IMR-90 (cell line): ENCODE results near the gene CCDC7. TPM values are rescaled to one million over a fixed set of nuclear protein-coding genes. Genes with fewer than 3 reads are reported as not detected.

Source experiments
- ATAC-seq: fragments of 200-7000 bp; cut with Tn5 transposase; 2 replicates; pipeline ENCODE4 v1.9.1; 2020; ENCODE audit warnings: low read depth, mild to moderate bottlenecking, moderate library complexity
- BruUV-seq: library from RNA; stranded (reverse); fragments of 400-500 nt; replicated peaks from 2 replicates; lab custom pipeline; 2021; lab: Mats Ljungman, UMichigan
- CTCF ChIA-PET: fragments of 300-600 bp; formaldehyde crosslinking; extraction: SDS; loops from one replicate; lab custom pipeline; 2021; ENCODE audit warnings: antibody characterized with exemption; lab: Yijun Ruan, JAX
- POLR2A ChIA-PET: fragments of 300-600 bp; sonication (Branson Sonifier 250); formaldehyde crosslinking; loops from one replicate; lab custom pipeline; 2022; ENCODE audit warnings: antibody characterized with exemption; ENCODE audit not compliant: unreplicated experiment; lab: Charles Lee
- DNase-seq: peaks from one replicate; pipeline ENCODE4 v3.0.0; 2013
- H2AFZ ChIP-seq: replicated peaks from 2 replicates; pipeline ENCODE3; 2013; ENCODE audit warnings: low read length, mild to moderate bottlenecking; ENCODE audit not compliant: poor library complexity
- H2AK5ac ChIP-seq: 2 replicates; pipeline ENCODE4 v1.6.1; 2013; ENCODE audit warnings: low read depth, low read length, inconsistent platforms
- H2AK9ac ChIP-seq: replicated peaks from 2 replicates; pipeline ENCODE3; 2013; ENCODE audit warnings: mild to moderate bottlenecking, low read depth, low read length, moderate library complexity; ENCODE audit not compliant: poor library complexity
- H2BK120ac ChIP-seq: 2 replicates; pipeline ENCODE4 v1.6.1; 2013; ENCODE audit warnings: low read depth, low read length, inconsistent platforms
- H2BK15ac ChIP-seq: 3 replicates; pipeline ENCODE4 v1.6.1; 2013; ENCODE audit warnings: low read depth, low read length, inconsistent platforms
- H2BK20ac ChIP-seq: 2 replicates; pipeline ENCODE4 v1.6.1; 2013; ENCODE audit warnings: low read depth, mild to moderate bottlenecking, inconsistent platforms, low read length, moderate library complexity
- H2BK5ac ChIP-seq: 2 replicates; pipeline ENCODE4 v1.6.1; 2013; ENCODE audit warnings: mild to moderate bottlenecking, low read depth, low read length, inconsistent platforms; ENCODE audit not compliant: poor library complexity, severe bottlenecking
- H3K14ac ChIP-seq: replicated peaks from 2 replicates; pipeline ENCODE4 v1.6.1; 2013; ENCODE audit warnings: low read depth, low read length, inconsistent platforms
- H3K18ac ChIP-seq: 2 replicates; pipeline ENCODE4 v1.6.1; 2013; ENCODE audit warnings: low read depth, low read length, control low read depth
- H3K23ac ChIP-seq: 2 replicates; pipeline ENCODE4 v1.6.1; 2013; ENCODE audit warnings: low read depth, low read length, inconsistent platforms
- H3K27ac ChIP-seq: 2 replicates; pipeline ENCODE4 v1.5.1; 2013; ENCODE audit warnings: mild to moderate bottlenecking, control low read depth, low read length; ENCODE audit not compliant: insufficient read depth
- H3K27me3 ChIP-seq: 2 replicates; pipeline ENCODE4 v1.6.1; 2013; ENCODE audit warnings: low read length; ENCODE audit not compliant: control insufficient read depth, insufficient read depth
- H3K36me3 ChIP-seq: 2 replicates; pipeline ENCODE4 v1.6.1; 2013; ENCODE audit warnings: low read length, mixed read lengths; ENCODE audit not compliant: control insufficient read depth, insufficient read depth
- H3K4ac ChIP-seq: 2 replicates; pipeline ENCODE4 v1.6.1; 2013; ENCODE audit warnings: low read depth, low read length, inconsistent platforms
- H3K4me1 ChIP-seq: 2 replicates; pipeline ENCODE4 v1.6.1; 2013; ENCODE audit warnings: low read length, mixed read lengths; ENCODE audit not compliant: control insufficient read depth, insufficient read depth
- H3K4me2 ChIP-seq: 2 replicates; pipeline ENCODE4 v1.6.1; 2013; ENCODE audit warnings: low read depth, mild to moderate bottlenecking, control low read depth, low read length, moderate library complexity
- H3K4me3 ChIP-seq: 2 replicates; pipeline ENCODE4 v1.5.1; 2013; ENCODE audit warnings: low read depth, mild to moderate bottlenecking, control low read depth, low read length, moderate library complexity; ENCODE audit not compliant: insufficient read depth
- H3K56ac ChIP-seq: 2 replicates; pipeline ENCODE4 v1.6.1; 2013; ENCODE audit warnings: low read length, inconsistent platforms; ENCODE audit not compliant: insufficient read depth; ENCODE audit errors: extremely low read depth
- H3K79me1 ChIP-seq, 2 experiments: 2 replicates each; pipeline ENCODE4 v1.6.1; 2013; ENCODE audit warnings: low read length in 2 of 2, inconsistent platforms in 1 of 2, low read depth in 1 of 2
- H3K9ac ChIP-seq: 2 replicates; pipeline ENCODE4 v1.6.1; 2013; ENCODE audit warnings: low read depth, low read length, control low read depth
- H3K9me1 ChIP-seq: 2 replicates; pipeline ENCODE4 v1.6.1; 2013; ENCODE audit warnings: low read length, inconsistent platforms; ENCODE audit not compliant: insufficient read depth
- H3K9me3 ChIP-seq: 2 replicates; pipeline ENCODE4 v1.6.1; 2013; ENCODE audit warnings: low read length; ENCODE audit not compliant: control insufficient read depth, insufficient read depth
- H4K20me1 ChIP-seq: 2 replicates; pipeline ENCODE4 v1.6.1; 2013; ENCODE audit warnings: low read length, inconsistent platforms; ENCODE audit not compliant: insufficient read depth
- H4K5ac ChIP-seq: 2 replicates; pipeline ENCODE4 v1.6.1; 2013; ENCODE audit warnings: mild to moderate bottlenecking, low read depth, low read length, control low read depth
- H4K8ac ChIP-seq, 2 experiments: 2 replicates each; pipeline ENCODE4 v1.6.1; 2013; ENCODE audit warnings: low read depth in 2 of 2, low read length in 2 of 2, control low read depth in 1 of 2, inconsistent platforms in 1 of 2
- H4K91ac ChIP-seq: 2 replicates; pipeline ENCODE4 v1.6.1; 2013; ENCODE audit warnings: low read depth, low read length, inconsistent platforms; ENCODE audit not compliant: insufficient read depth
- BHLHE40 ChIP-seq: fragments of 150-350 bp; IDR thresholded peaks from 2 replicates; pipeline ENCODE4 v1.6.1; 2016; ENCODE audit warnings: mild to moderate bottlenecking, low read depth, low read length
- CEBPB ChIP-seq: IDR thresholded peaks from 2 replicates; pipeline ENCODE4 v1.6.1; 2012; ENCODE audit warnings: low read depth, low read length, improper control_type of control experiment
- CHD1 ChIP-seq: IDR thresholded peaks from 2 replicates; pipeline ENCODE4 v1.6.1; 2012; ENCODE audit warnings: low read depth, low read length, improper control_type of control experiment
- CTCF ChIP-seq: conservative IDR thresholded peaks from 2 replicates; pipeline ENCODE4 v1.5.1; 2012; ENCODE audit warnings: mild to moderate bottlenecking, low read depth, low read length, improper control_type of control experiment
- ELK1 ChIP-seq: fragments of 150-350 bp; IDR thresholded peaks from 2 replicates; pipeline ENCODE4 v1.6.1; 2016; ENCODE audit warnings: low read depth, mild to moderate bottlenecking, low read length, moderate library complexity, borderline replicate concordance
- FOS ChIP-seq: fragments of 150-350 bp; IDR thresholded peaks from 2 replicates; pipeline ENCODE4 v1.6.1; 2016; ENCODE audit warnings: low read depth, low read length
- MAFK ChIP-seq: IDR thresholded peaks from 2 replicates; pipeline ENCODE4 v1.6.1; 2012; ENCODE audit warnings: low read depth, low read length, improper control_type of control experiment
- MAZ ChIP-seq: IDR thresholded peaks from 2 replicates; pipeline ENCODE4 v1.6.1; 2012; ENCODE audit warnings: low read depth, mild to moderate bottlenecking, low read length, improper control_type of control experiment, moderate library complexity, borderline replicate concordance
- MXI1 ChIP-seq: IDR thresholded peaks from 2 replicates; pipeline ENCODE4 v1.6.1; 2012; ENCODE audit warnings: low read depth, mild to moderate bottlenecking, low read length, moderate library complexity, borderline replicate concordance
- NFE2L2 ChIP-seq: fragments of 150-350 bp; IDR thresholded peaks from 2 replicates; pipeline ENCODE4 v1.6.1; 2016; ENCODE audit warnings: low read depth, mild to moderate bottlenecking, low read length
- POLR2A ChIP-seq: IDR thresholded peaks from 2 replicates; pipeline ENCODE4 v1.6.1; 2012; ENCODE audit warnings: mild to moderate bottlenecking, low read depth, low read length
- RAD21 ChIP-seq: IDR thresholded peaks from 2 replicates; pipeline ENCODE4 v1.6.1; 2012; ENCODE audit warnings: low read length, improper control_type of control experiment
- RCOR1 ChIP-seq: IDR thresholded peaks from 2 replicates; pipeline ENCODE4 v1.6.1; 2012; ENCODE audit warnings: mild to moderate bottlenecking, low read length, improper control_type of control experiment; ENCODE audit not compliant: insufficient replicate concordance
- RFX5 ChIP-seq: IDR thresholded peaks from 2 replicates; pipeline ENCODE4 v1.8.0; 2012; ENCODE audit warnings: low read depth, mild to moderate bottlenecking, low read length, moderate library complexity
- SMC3 ChIP-seq: fragments of 150-350 bp; IDR thresholded peaks from 2 replicates; pipeline ENCODE4 v1.6.1; 2016; ENCODE audit warnings: low read depth, mild to moderate bottlenecking, antibody characterized with exemption, low read length, moderate library complexity
- USF2 ChIP-seq: fragments of 150-350 bp; IDR thresholded peaks from 2 replicates; pipeline ENCODE4 v1.6.1; 2017; ENCODE audit warnings: mild to moderate bottlenecking, antibody characterized with exemption, low read length, low read depth
- WGBS, 2 experiments: methylation state at CpG; one replicate each; pipeline versions ENCODE4 v1.1.5 to v1.1.7; 2013; ENCODE audit warnings: missing lambda C conversion rate in 2 of 2; ENCODE audit not compliant: insufficient read length in 1 of 2; ENCODE audit errors: extremely low coverage in 2 of 2; 5-methylcytosine and 5-hydroxymethylcytosine counted together
- dilution Hi-C: fragments of 300-500 bp; cut with HindIII; formaldehyde crosslinking; loops from one replicate; pipeline ENCODE4 v1.14.3; 2018; ENCODE audit warnings: low sequenced_read_pairs; ENCODE audit not compliant: unreplicated experiment
- in situ Hi-C: fragments of 300-500 bp; cut with MboI; formaldehyde crosslinking; loops from 3 replicates; pipeline ENCODE4 v1.14.3; 2019; ENCODE audit warnings: low sequenced_read_pairs, inconsistent platforms, mixed read lengths
- intact Hi-C: fragments of 100-400 bp; cut with micrococcal nuclease; formaldehyde crosslinking; loops from 2 replicates; pipeline ENCODE4 v1.10.0; 2022
- polyA plus RNA-seq, 3 experiments: library from polyadenylated mRNA; depleted of rRNA; stranded (reverse); fragments of >200 nt; gene quantifications; 2 replicates each; pipeline ENCODE4 v1.2.3, GENCODE V29; 2012; ENCODE audit warnings: low replicate concordance in 1 of 3
- total RNA-seq: library from RNA; depleted of rRNA; stranded (reverse); fragments of >200 nt; gene quantifications from 2 replicates; pipeline ENCODE4 v1.2.3, GENCODE V29; 2012

Gene CCDC7
- total and polyA plus RNA-seq, 2 of the 4 experiments (the other 2 are of a cell fraction): 0.74 to 4.3 TPM

DNA sequence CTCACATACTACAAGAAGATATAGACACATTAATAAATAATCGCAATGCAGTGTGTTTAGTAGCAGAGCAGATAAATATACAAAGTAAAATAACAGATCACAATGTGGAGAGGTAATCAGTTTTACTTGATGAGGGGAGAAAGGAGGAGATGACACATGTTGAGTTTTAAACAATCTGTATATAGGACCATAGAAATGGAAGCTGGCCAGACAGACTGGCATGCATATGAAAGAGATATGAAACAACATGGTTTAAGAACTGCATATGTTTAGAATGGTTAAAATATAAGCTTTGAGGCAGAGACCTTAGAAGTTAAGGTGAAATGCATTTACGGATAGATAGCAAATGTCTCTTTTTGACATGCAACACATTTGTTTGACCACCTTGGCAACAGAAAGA is 19.8 kb upstream of the CCDC7 start:
- H4K5ac ChIP-seq: no peak overlapping the region
- H3K4me2 ChIP-seq: no peak overlapping the region
- H3K36me3 ChIP-seq: no peaks in the 10 kb centered on the region
- H2AFZ ChIP-seq: no peak overlapping the region
- H2AK9ac ChIP-seq: no peak overlapping the region
- H4K91ac ChIP-seq: no peak overlapping the region
- ChIA-PET POLR2A (no interaction called here), CTCF (no interaction called here)
- no peaks in the 10 kb centered on the region for H3K79me1 ChIP-seq
- H2BK15ac ChIP-seq: no peak overlapping the region
- H4K8ac ChIP-seq: no peak overlapping the region
- H3K4me1 ChIP-seq: no peaks in the 10 kb centered on the region
- H2BK20ac ChIP-seq: no peak overlapping the region
- H2AK5ac ChIP-seq: no peak overlapping the region
- no peaks in the 10 kb centered on the region for H4K20me1 ChIP-seq
- no peaks in the 10 kb centered on the region for H3K9me3 ChIP-seq
- H3K23ac ChIP-seq: no peak overlapping the region
- no peaks in the 10 kb centered on the region for H3K9me1 ChIP-seq
- dilution Hi-C loops: no loop called here
- no peak overlapping the region for H3K9ac ChIP-seq
- no peak for DNase-seq
- no peak overlapping the region for H3K27ac ChIP-seq
- no TSS peak for BruUV-seq
- in situ Hi-C loops: no loop called here
- no peak overlapping the region for H2BK5ac ChIP-seq
- H3K14ac ChIP-seq: no peak overlapping the region
- no peak overlapping the region for H3K4me3 ChIP-seq
- H3K27me3 ChIP-seq: no peaks in the 10 kb centered on the region
- TF ChIP-seq MAFK (no peak), RFX5 (no peak), RCOR1 (no peak), ELK1 (no peak), MXI1 (no peak), USF2 (no peak), BHLHE40 (no peak), SMC3 (no peak), CHD1 (no peak), RAD21 (no peak), CEBPB (no peak), POLR2A (no peak), FOS (no peak), MAZ (no peak), CTCF (no peak), NFE2L2 (no peak)
- H3K18ac ChIP-seq: no peak overlapping the region
- no peak overlapping the region for H3K4ac ChIP-seq
- 100% methylated on average over 1 of the region's 2 CpGs; no CpG with 5 or more reads in 1 of the 2 experiments for WGBS, 2 experiments
- no peak overlapping the region for H2BK120ac ChIP-seq
- intact Hi-C loops: no loop called here
- no peak overlapping the region for H3K56ac ChIP-seq
- ATAC-seq: no peak
